ENCODE data around the gene FXYD5. TPM values are rescaled to one million over a fixed set of nuclear protein-coding genes. Genes with fewer than 3 reads are reported as not detected.

Gene FXYD5
- total RNA-seq, 1 donor from 2014 or later = 138 TPM

- peak overlapping the region; percentile 38 to 45 for H3K27ac ChIP-seq
- no peaks in the 10 kb centered on the region for H3K36me3 ChIP-seq
- H3K27me3 ChIP-seq = no peaks in the 10 kb centered on the region
- no peak overlapping the region for H3K4me3 ChIP-seq
- H3K4me1 ChIP-seq = no peaks in the 10 kb centered on the region
- no peak for TF ChIP-seq CTCF (IDR thresholded peaks at IDR 0.05)
- intact Hi-C loops (cut with DNase I) = no loop called here
- no peaks in the 10 kb centered on the region for H3K9me3 ChIP-seq
- DNase-seq (ENCODE audit: low spot score in 2 of 2) = no peak
Observed at GRCh38 chr19:35212241-35212640, 57.7 kb downstream of the FXYD5 start.

GRCh38 chr19:35213663-35214632, 59.4 kb downstream of the FXYD5 start:
- DNase-seq (ENCODE audit: low spot score in 2 of 2) = peak; percentile 63 to 86

GRCh38 chr19:35214766-35215422, 60.4 kb downstream of the FXYD5 start:
- TF ChIP-seq CTCF (IDR thresholded peaks at IDR 0.05) = no peak
- H3K9me3 ChIP-seq = no peaks in the 10 kb centered on the region
- no peaks in the 10 kb centered on the region for H3K4me1 ChIP-seq
- intact Hi-C loops (cut with DNase I) = no loop called here
- DNase-seq (ENCODE audit: low spot score in 2 of 2) = peak in 1 of 2 donors; percentile 19
- no peaks in the 10 kb centered on the region for H3K36me3 ChIP-seq
- no peak overlapping the region for H3K27ac ChIP-seq
- no peaks in the 10 kb centered on the region for H3K27me3 ChIP-seq
- H3K4me3 ChIP-seq = no peak overlapping the region

More at GRCh38 chr19:35213663-35214632, 59.4 kb downstream of the FXYD5 start:
- H3K36me3 ChIP-seq = no peaks in the 10 kb centered on the region
- peak overlapping the region; percentile 52 to 56 for H3K27ac ChIP-seq
- H3K4me3 ChIP-seq = no peak overlapping the region
- intact Hi-C loops (cut with DNase I) = no loop called here
- no peaks in the 10 kb centered on the region for H3K9me3 ChIP-seq
- TF ChIP-seq CTCF (IDR thresholded peaks at IDR 0.05) = no peak
- H3K27me3 ChIP-seq = no peaks in the 10 kb centered on the region
- no peaks in the 10 kb centered on the region for H3K4me1 ChIP-seq

GRCh38 chr19:35216016-35216832, 61.7 kb downstream of the FXYD5 start:
- Histone ChIP-seq H3K4me1 (no peaks in the 10 kb centered on the region), H3K27me3 (no peaks in the 10 kb centered on the region), H3K27ac (no peak overlapping the region), H3K4me3 (no peak overlapping the region), H3K36me3 (no peaks in the 10 kb centered on the region), H3K9me3 (no peaks in the 10 kb centered on the region)
- TF ChIP-seq CTCF (IDR thresholded peaks at IDR 0.05) = no peak
- no peak for DNase-seq (ENCODE audit: low spot score in 2 of 2)
- intact Hi-C loops (cut with DNase I) = no loop called here

GRCh38 chr19:35216833-35217648, 62.5 kb downstream of the FXYD5 start:
- Histone ChIP-seq H3K4me1 (no peaks in the 10 kb centered on the region), H3K27me3 (no peaks in the 10 kb centered on the region), H3K27ac (peak overlapping the region in 1 of 2 donors; percentile 28), H3K9me3 (no peaks in the 10 kb centered on the region), H3K4me3 (no peak overlapping the region), H3K36me3 (no peaks in the 10 kb centered on the region)
- no peak for DNase-seq (ENCODE audit: low spot score in 2 of 2)
- intact Hi-C loops (cut with DNase I) = no loop called here
- TF ChIP-seq CTCF (IDR thresholded peaks at IDR 0.05) = no peak
